ENCODE data around the gene DOK3. TPM values are rescaled to one million over a fixed set of nuclear protein-coding genes. Genes with fewer than 3 reads are reported as not detected.

Gene DOK3
- total RNA-seq, 1 experiment from 2014 or later, result 16.4 TPM

DNA sequence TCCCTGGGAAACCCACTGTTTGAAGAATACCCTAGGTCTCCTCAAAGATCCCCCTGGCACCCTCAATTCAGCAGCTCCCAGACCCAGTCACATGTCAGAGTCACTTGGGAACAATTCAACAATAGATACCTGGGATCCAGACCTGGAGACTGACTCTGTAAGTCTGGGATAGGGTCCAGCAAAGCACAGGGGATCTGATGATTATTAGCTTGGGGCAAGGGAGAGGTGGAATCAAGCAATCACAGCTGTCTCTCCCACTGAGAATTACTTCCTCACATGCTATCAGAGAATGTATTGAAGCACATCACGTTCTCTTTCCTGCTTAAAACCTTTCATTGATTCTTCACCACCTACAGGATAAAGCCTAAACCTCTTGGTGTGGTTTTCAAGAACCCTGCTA, 38.9 kb upstream of the DOK3 start:
- Histone ChIP-seq H3K4me1 (ENCODE audit: insufficient read depth, low read length) (peaks cover 2% of the 10 kb centered on the region; the same call in 1 of the 2 replicates), H2BK12ac (ENCODE audit: insufficient read length, low read depth, low read length) (no peak overlapping the region), H4K8ac (replicated peaks; ENCODE audit: insufficient read length, low read depth, low read length) (no peak overlapping the region), H3K14ac (ENCODE audit: insufficient read depth, low read length) (no peak overlapping the region), H3K4ac (ENCODE audit: low read depth, low read length) (no peak overlapping the region), H3K9ac (ENCODE audit: extremely low read depth, insufficient read length, low read length) (no peak overlapping the region), H3K23me2 (ENCODE audit: insufficient read length, low read depth, low read length, poor library complexity, severe bottlenecking) (peaks cover 7% of the 10 kb centered on the region), H4K20me1 (ENCODE audit: control insufficient read depth, insufficient read depth, insufficient read length) (no peaks in the 10 kb centered on the region), H3K4me2 (ENCODE audit: insufficient read depth, insufficient read length, low read length) (no peak overlapping the region), H3K27me3 (ENCODE audit: insufficient read depth, low read length) (no peaks in the 10 kb centered on the region), H2BK5ac (ENCODE audit: insufficient read length, low read length) (no peak overlapping the region), H3K79me1 (ENCODE audit: insufficient read depth, low read depth, low read length, poor library complexity, severe bottlenecking) (peaks cover 11% of the 10 kb centered on the region), H2BK15ac (ENCODE audit: low read depth, low read length) (no peak overlapping the region), H2AFZ (ENCODE audit: low read length) (no peak overlapping the region), H4K5ac (ENCODE audit: insufficient read length, low read depth, low read length) (no peak overlapping the region), H3K23ac (ENCODE audit: insufficient read length, low read depth, low read length) (no peak overlapping the region), H3T11ph (ENCODE audit: low read length) (no peak overlapping the region), H3K27ac (ENCODE audit: insufficient read length, low read depth, low read length) (no peak overlapping the region), H3K9me3 (ENCODE audit: control insufficient read depth, low read depth, low read length) (no peaks in the 10 kb centered on the region), H4K91ac (ENCODE audit: insufficient read length, low read depth, low read length) (no peak overlapping the region), H3K79me2 (ENCODE audit: insufficient read depth, low read length) (peaks cover 11% of the 10 kb centered on the region; the same call in 1 of the 2 replicates), H3K56ac (ENCODE audit: insufficient read length, low read depth, low read length) (no peak overlapping the region), H2BK120ac (ENCODE audit: low read depth, low read length, poor library complexity, severe bottlenecking) (no peak overlapping the region), H2BK20ac (ENCODE audit: low read depth, low read length, poor library complexity, severe bottlenecking) (no peak overlapping the region), H2AK5ac (ENCODE audit: insufficient read length, low read length) (no peak overlapping the region), H3K18ac (ENCODE audit: insufficient read length, low read depth, low read length) (no peak overlapping the region)
- Mint-ChIP-seq H3K9me3 (no peaks in the 10 kb centered on the region), H3K36me3 (ENCODE audit: insufficient read depth in 1 of 3, low read depth in 3 of 3) (peaks cover 10 to 28% (median 26%) of the 10 kb centered on the region in 3 experiments), H3K27me3 (ENCODE audit: low read depth) (no peaks in the 10 kb centered on the region), H3K4me1 (peaks cover 16 to 18% of the 10 kb centered on the region in 2 experiments), H3K27ac (peak overlapping the region; percentile 34 to 63 (median 35); a peak in 2 of 7 replicates), H3K4me3 (no peak overlapping the region)
- DNase-seq, result no peak
- no CpG with 5 or more reads among the region's 1 CpG for whole genome bisulfite sequencing (ENCODE audit: extremely low coverage, insufficient read length, low lambda C conversion rate)
- no peak for TF ChIP-seq CTCF (conservative IDR thresholded peaks at IDR 0.05)
